HS-5 (cell line): ENCODE measurements around the gene CES1.
"Not testable (repeated sequence)": the region's sequence is repeated elsewhere in the genome, so short reads cannot be mapped to it uniquely, and the experiment has no call there.

Experiments used
- DNase-seq: peaks from one replicate; pipeline ENCODE4 v3.0.0-alpha.2; 2012; ENCODE audit warnings: low read depth

Gene CES1

DNA sequence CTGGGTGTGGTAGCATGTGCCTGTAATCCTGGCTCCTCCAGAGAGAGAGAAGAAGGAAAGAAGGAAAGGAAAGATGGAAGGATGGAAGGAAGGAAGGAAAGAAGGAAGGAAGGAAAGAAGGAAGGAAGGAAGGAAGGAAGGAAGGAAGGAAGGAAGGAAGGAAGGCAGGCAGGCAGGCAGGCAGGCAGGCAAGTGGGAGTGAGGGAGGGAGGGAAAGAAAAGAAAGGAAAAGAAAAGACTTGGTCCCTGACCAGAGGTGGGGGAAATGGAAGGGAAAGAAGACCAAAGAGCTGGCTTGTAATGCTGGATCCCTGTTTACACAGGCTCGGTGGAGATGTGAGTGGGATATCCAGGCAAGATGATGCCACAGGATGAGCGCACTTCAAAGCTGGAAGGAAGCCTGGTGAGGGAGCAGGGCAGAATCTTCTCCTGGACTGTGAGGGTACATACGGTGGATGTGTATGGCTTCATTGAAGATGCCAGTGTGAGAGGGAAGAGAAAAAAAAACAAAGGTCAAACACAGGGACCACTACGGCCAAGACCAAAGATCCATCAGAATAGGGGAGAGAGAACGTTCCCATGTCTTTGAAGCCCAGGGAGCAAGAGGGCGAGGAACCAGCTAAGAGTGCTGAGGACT, 2.1 kb downstream of the CES1 start:
- DNase-seq = no peak

DNA sequence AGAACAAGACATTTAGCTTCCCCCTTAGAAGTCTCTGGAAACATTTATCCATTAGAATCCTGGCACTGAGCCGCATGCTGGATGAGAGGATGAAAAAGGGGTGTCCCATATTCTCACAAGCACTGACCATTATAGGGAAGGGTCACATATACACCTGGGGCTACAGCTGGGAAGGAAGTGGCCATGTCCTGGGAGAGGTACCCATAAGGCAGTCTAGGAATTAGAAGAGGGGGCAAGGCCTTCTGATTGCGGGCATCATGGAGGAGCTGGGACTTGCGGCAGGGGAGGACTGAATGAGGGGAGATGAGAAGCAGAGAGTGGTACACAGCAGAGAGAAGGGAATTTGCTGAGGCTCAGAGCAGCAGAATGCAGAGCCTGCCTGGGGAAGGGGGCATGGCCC, 3.7 kb downstream of the CES1 start:
- not testable (repeated sequence) for DNase-seq

GRCh38 chr16:55828680-55829079, 4.2 kb downstream of the CES1 start:
- DNase-seq = no peak

DNA sequence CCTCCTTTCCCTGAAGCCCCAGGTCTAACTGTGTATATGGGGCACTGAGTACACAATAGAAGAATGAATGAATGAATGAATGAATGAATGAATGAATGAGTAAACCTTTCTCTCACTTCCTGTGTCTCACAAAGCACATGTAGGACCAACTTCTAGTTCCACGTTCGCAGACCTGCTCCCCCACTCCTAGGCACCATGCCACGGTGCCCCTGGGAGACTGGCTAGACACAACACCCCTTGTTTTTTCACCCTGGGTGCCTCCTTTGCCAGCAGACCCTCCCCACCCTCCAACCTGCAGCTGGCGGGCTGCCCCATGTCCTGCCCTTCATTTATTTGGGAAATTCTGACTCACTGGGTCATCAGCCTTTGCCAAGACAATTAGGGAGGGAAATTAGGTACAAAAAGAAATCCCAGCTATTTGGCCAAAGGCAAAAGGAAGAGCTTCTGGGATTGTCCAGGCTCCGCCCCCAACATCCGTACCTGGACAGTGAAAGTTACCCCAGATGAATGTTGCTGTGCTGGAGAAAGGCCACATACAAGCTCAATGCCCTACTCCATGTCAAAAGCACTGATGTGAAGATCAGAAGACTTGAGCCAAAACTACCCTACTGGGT, 7.7 kb downstream of the CES1 start:
- DNase-seq = no peak

DNA sequence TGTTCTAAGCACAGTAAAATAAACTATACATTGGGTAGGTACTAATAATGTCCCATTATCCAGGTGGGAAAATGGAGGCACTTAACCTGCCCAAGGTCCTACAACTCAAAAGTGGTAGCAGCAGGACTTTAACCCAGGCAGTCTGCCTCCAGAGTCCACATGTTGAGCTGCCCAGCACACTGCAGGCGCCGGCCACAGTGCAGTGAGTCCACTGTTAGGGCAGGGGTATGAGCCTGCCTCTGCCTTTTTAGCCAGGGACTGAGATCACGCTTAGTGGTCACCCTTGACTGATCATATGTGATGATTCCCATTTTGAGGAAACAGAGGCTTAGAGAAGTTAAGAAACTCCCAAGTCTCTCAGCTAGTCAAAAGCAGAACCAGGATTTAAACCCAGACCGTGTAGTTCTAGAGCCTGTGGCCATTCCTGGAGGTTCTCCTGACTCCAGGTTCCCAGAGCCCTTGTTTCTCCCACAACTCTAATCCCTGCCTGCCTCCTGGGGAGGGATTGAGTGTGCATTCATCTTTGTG, 8.4 kb downstream of the CES1 start:
- no peak for DNase-seq

DNA sequence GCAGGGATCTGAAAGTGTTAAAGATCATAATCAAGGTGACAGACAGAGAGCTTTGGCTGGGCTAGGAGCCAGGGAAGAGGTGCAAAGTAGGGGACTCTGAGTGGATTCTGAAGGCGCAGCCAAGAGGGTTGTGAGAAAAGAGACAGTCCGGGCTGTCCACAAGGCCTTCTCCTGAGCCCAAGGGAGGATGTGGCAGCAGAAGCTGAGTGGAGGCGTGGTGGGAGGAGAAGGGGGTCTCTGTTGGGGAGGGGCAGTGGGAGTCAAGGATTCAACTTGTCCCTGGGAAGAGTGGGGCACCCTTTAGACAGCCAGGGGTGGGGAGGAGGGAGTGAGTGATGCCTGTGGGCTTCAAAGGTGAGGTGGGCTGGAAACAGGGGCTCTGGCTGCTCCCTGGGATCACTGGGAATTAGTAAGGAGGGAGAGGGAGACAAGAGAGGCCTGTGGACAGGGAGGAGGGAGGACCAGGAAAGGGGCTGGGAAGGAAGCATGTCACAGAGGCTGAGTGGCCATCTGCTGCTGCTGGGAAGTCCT, 10.6 kb downstream of the CES1 start:
- DNase-seq = no peak

GRCh38 chr16:55821210-55821609, 11.7 kb downstream of the CES1 start:
- no peak for DNase-seq

- no peak for DNase-seq
These were observed 12.3 kb downstream of the CES1 start for GRCh38 chr16:55820615-55821014.

- DNase-seq = no peak
These were observed 15.5 kb downstream of the CES1 start for GRCh38 chr16:55817236-55817912.

- not testable (repeated sequence) for DNase-seq
These were observed 16.7 kb downstream of the CES1 start for GRCh38 chr16:55816222-55816621.

- DNase-seq = no peak
These were observed 17.6 kb downstream of the CES1 start for GRCh38 chr16:55815320-55815719.

- not testable (repeated sequence) for DNase-seq
These were observed 18.7 kb downstream of the CES1 start for GRCh38 chr16:55814174-55814573.

DNA sequence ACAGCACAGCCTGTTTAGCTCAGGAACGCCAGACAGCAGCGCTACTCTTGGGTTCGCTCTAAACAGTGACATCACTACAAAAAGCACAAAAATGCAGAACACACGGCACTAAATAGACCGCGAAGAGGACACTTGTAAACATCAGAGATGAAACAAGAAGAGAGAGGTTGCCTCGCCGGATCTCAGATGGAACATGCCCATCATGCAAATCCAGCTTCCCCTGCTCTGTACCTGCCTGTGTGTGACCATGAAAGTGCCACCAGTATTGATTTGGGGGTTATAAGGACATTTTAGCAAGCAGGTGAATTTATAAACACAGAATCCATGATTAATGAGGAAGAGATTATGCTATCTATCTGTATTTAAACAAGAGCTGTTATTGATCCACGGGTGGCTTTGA, 19.2 kb downstream of the CES1 start:
- not testable (repeated sequence) for DNase-seq

GRCh38 chr16:55812951-55813350, 19.9 kb downstream of the CES1 start:
- DNase-seq = no peak

DNA sequence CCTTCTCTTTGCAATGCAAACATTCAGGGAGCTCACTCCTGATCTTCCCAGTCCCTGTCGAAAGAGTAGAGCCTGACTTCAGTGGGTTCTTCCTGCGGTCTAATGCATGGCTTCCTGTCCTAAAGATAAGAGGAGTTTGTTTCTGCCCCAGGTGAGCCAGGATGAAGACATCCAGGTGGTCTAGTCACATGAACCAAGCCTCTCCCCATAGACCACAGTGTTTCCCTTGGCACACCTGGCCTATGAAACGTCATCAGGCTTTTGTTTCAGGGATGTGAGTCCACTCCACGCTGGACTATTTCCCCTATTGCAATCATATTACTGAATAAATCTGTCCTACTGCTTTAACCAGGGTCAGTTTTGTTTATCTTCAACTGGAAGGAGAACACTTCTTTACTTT, 21.1 kb downstream of the CES1 start:
- DNase-seq = no peak

- no peak for DNase-seq
These were observed 22.4 kb downstream of the CES1 start for GRCh38 chr16:55810451-55810961.

DNA sequence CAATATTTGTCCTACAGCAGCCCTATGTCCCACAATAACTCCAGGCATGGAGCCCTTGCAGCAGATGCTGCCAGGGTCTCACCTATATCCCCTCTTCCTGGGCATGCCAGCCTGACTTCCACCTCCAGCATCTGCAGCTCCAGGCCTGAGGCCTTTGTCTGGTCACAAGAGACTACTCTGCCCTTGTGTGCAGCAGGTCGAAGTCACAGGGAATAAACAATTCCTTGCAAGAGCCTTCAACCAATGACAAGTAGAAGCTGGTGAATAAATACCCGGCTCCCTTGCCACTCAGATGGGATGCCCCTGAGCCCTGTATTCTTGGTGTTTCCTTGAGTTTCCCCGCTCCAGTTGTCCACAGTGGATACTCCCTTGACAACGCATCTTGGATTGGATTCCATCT, 23.0 kb downstream of the CES1 start:
- DNase-seq = no peak

DNA sequence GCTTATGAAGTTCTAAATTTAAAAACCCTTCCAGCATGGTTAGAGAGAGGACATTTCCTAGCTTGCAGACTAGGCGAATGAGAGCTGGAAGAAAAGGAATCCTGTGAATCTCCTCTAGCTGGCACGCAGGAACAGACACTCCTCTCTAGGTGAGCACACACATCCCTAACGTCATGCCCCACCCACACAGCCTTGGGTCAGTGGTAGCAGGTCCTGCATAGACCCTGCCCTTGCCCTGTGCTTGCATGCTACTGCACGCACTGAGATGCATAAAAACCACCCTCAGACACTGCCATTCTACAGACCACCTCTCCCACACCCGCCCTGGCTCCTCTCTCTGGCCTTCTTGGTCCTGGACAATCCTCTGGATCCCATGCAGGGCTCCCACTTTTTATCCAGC, 23.5 kb downstream of the CES1 start:
- no peak for DNase-seq

DNA sequence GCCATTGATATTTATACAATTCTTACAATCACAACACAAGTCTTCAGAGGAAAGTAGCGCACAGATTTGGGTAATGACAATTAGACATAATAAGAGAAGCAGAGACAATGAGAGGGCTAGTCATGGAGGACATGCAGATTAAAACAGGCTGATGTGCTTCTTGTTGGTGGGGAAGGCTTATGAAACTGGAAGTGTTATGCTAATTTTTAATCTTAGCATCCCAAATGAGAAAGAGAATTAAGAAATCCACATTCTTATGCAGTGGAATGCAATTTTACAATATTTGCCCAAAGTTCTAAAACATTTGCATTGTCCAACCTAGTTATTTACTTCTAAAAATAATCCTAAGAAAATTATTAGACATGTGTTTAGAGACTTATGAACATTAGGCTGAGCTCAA, 24.6 kb downstream of the CES1 start:
- DNase-seq = not testable (repeated sequence)

GRCh38 chr16:55805104-55805503, 27.8 kb downstream of the CES1 start:
- DNase-seq = not testable (repeated sequence)

DNA sequence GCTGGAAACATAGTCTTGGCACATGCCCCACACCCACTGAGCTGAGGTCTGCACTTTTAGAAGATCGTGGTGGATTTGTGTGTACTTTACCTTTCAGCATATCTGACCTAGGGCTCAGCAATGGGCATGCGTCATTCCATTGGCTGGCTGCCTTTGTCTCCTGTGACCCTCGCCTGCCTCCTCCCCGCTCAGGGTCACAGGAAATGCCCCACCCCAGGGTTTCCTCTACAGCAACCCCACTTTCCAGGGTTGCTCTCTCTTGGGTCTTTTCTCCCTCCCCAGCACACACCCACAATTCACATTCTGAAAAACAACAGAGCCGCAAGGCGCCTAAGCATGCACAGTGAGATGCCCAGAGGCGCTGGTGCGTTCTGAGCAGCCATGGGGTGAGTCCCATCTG, 29.2 kb downstream of the CES1 start:
- not testable (repeated sequence) for DNase-seq

DNA sequence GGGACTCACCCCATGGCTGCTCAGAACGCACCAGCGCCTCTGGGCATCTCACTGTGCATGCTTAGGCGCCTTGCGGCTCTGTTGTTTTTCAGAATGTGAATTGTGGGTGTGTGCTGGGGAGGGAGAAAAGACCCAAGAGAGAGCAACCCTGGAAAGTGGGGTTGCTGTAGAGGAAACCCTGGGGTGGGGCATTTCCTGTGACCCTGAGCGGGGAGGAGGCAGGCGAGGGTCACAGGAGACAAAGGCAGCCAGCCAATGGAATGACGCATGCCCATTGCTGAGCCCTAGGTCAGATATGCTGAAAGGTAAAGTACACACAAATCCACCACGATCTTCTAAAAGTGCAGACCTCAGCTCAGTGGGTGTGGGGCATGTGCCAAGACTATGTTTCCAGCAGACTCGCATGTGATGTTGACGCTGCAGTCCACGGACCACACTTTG, 39.9 kb downstream of the CES1 start:
- not testable (repeated sequence) for DNase-seq

DNA sequence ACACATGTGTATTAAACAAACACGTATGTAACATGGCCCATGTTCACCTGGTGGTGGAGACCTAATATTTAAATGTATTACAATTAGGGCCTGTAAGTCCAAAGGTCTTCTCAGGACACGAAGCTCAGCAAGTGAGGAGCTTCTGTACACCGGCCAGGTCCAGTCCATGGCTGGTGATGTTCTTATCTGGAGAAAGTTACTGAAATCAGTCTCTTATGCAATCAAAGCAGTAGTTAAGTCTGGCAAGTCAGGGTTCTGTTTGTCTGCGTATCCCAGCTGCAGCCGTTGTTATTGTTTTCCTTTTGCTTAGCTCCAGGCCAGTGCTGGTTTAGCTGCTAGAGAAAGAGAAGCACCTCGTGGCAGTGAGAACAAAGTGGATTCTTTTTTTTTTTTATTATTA, 41.4 kb downstream of the CES1 start:
- DNase-seq = not testable (repeated sequence)
